HEK293 (cell line): Measurements from ENCODE around the gene FRMD4A.

Source experiments
- CTCF ChIA-PET: fragments of 350-600 bp; formaldehyde crosslinking; extraction: SDS; loops from one replicate; lab custom pipeline; 2021; ENCODE audit warnings: antibody characterized with exemption; lab: Yijun Ruan, JAX
- POLR2A ChIA-PET: fragments of 300-600 bp; formaldehyde crosslinking; extraction: SDS; loops from one replicate; lab custom pipeline; 2020; ENCODE audit warnings: antibody characterized with exemption, inconsistent platforms; lab: Yijun Ruan, JAX
- H3K27ac ChIP-seq: fragments of 200-500 bp; sonication (Bioruptor generic); 2 replicates; pipeline ENCODE4 v1.5.1; 2014; ENCODE audit warnings: low read depth, low read length, control low read depth, inconsistent platforms; ENCODE audit errors: extremely low read depth
- H3K36me3 ChIP-seq, 2 experiments: fragments of 200-500 bp in 1 of 2; sonication (Bioruptor generic) in 1 of 2; 1 replicate in 1 of 2; 2 replicates in 1 of 2; pipeline ENCODE4 v1.5.1; 2014 to 2017; ENCODE audit warnings: inconsistent platforms in 2 of 2, low read length in 2 of 2; ENCODE audit not compliant: control insufficient read depth in 2 of 2, insufficient read depth in 1 of 2
- H3K4me1 ChIP-seq: fragments of 200-500 bp; sonication (Bioruptor generic); 2 replicates; pipeline ENCODE4 v1.5.1; 2014; ENCODE audit warnings: mild to moderate bottlenecking, low read length, inconsistent platforms; ENCODE audit not compliant: control insufficient read depth, insufficient read depth
- H3K4me3 ChIP-seq: 2 replicates; pipeline ENCODE4 v1.5.1; 2011; ENCODE audit warnings: low read depth, mild to moderate bottlenecking, control low read depth, low read length, moderate library complexity
- H3K9me3 ChIP-seq: fragments of 200-500 bp; sonication (Bioruptor generic); 2 replicates; pipeline ENCODE4 v1.5.1; 2014; ENCODE audit warnings: low read depth, low read length, inconsistent platforms; ENCODE audit not compliant: control insufficient read depth, insufficient read depth
- BCL11A ChIP-seq: fragments of 450-650 bp; formaldehyde crosslinking; IDR thresholded peaks from 2 replicates; pipeline ENCODE4 v1.5.1; 2016; ENCODE audit warnings: low read depth, missing biosample characterization, missing genetic modification characterization
- BCL11B ChIP-seq: fragments of 450-650 bp; formaldehyde crosslinking; IDR thresholded peaks from 2 replicates; pipeline ENCODE4 v1.5.1; 2016; ENCODE audit warnings: low read depth, missing biosample characterization, missing genetic modification characterization
- OVOL3 ChIP-seq: fragments of 450-650 bp; formaldehyde crosslinking; IDR thresholded peaks from 2 replicates; pipeline ENCODE4 v1.5.1; 2016; ENCODE audit warnings: missing biosample characterization, missing genetic modification characterization
- PRDM1 ChIP-seq: fragments of 450-650 bp; formaldehyde crosslinking; IDR thresholded peaks from 2 replicates; pipeline ENCODE4; 2016; ENCODE audit warnings: missing biosample characterization, missing genetic modification characterization
- SP2 ChIP-seq: fragments of 450-650 bp; formaldehyde crosslinking; IDR thresholded peaks from 2 replicates; pipeline ENCODE4 v1.5.1; 2016; ENCODE audit warnings: missing biosample characterization, missing genetic modification characterization
- ZBTB17 ChIP-seq: fragments of 450-650 bp; formaldehyde crosslinking; IDR thresholded peaks from 2 replicates; pipeline ENCODE4 v1.5.1; 2016; ENCODE audit warnings: missing biosample characterization, missing genetic modification characterization
- ZBTB20 ChIP-seq: fragments of 450-650 bp; formaldehyde crosslinking; IDR thresholded peaks from 2 replicates; pipeline ENCODE4 v1.5.1; 2016; ENCODE audit warnings: missing biosample characterization, missing genetic modification characterization
- ZBTB48 ChIP-seq: fragments of 450-650 bp; formaldehyde crosslinking; IDR thresholded peaks from 2 replicates; pipeline ENCODE4 v1.5.1; 2016; ENCODE audit warnings: missing biosample characterization, missing genetic modification characterization
- ZBTB8A ChIP-seq: fragments of 450-650 bp; formaldehyde crosslinking; IDR thresholded peaks from 2 replicates; pipeline ENCODE4 v1.5.1; 2016; ENCODE audit warnings: missing biosample characterization, missing genetic modification characterization
- ZEB2 ChIP-seq: fragments of 450-650 bp; formaldehyde crosslinking; IDR thresholded peaks from 2 replicates; pipeline ENCODE4 v1.5.1; 2016; ENCODE audit warnings: missing biosample characterization, missing genetic modification characterization
- ZFP69B ChIP-seq: fragments of 450-650 bp; formaldehyde crosslinking; IDR thresholded peaks from 2 replicates; pipeline ENCODE4 v1.5.1; 2016; ENCODE audit warnings: missing biosample characterization, missing genetic modification characterization
- ZNF121 ChIP-seq: fragments of 450-650 bp; formaldehyde crosslinking; IDR thresholded peaks from 2 replicates; pipeline ENCODE4 v1.5.1; 2016; ENCODE audit warnings: missing biosample characterization, missing genetic modification characterization
- ZNF132 ChIP-seq: fragments of 450-650 bp; formaldehyde crosslinking; IDR thresholded peaks from 2 replicates; pipeline ENCODE4 v1.5.1; 2017; ENCODE audit warnings: missing biosample characterization, missing genetic modification characterization, borderline replicate concordance
- ZNF138 ChIP-seq: fragments of 450-650 bp; formaldehyde crosslinking; IDR thresholded peaks from 2 replicates; pipeline ENCODE4 v1.5.1; 2016; ENCODE audit warnings: missing biosample characterization, missing genetic modification characterization, borderline replicate concordance
- ZNF148 ChIP-seq: fragments of 450-650 bp; formaldehyde crosslinking; IDR thresholded peaks from 2 replicates; pipeline ENCODE4 v1.5.0; 2017; ENCODE audit warnings: missing biosample characterization, missing genetic modification characterization, borderline replicate concordance
- ZNF223 ChIP-seq: fragments of 450-650 bp; formaldehyde crosslinking; IDR thresholded peaks from 2 replicates; pipeline ENCODE4 v1.5.1; 2016; ENCODE audit warnings: missing biosample characterization, missing genetic modification characterization
- ZNF311 ChIP-seq: fragments of 450-650 bp; formaldehyde crosslinking; IDR thresholded peaks from 2 replicates; pipeline ENCODE4 v1.5.1; 2017; ENCODE audit warnings: missing biosample characterization, missing genetic modification characterization, borderline replicate concordance
- ZNF354C ChIP-seq: fragments of 450-650 bp; formaldehyde crosslinking; IDR thresholded peaks from 2 replicates; pipeline ENCODE4 v1.5.1; 2016; ENCODE audit warnings: missing biosample characterization, missing genetic modification characterization, low read depth, borderline replicate concordance
- ZNF423 ChIP-seq: fragments of 450-650 bp; formaldehyde crosslinking; IDR thresholded peaks from 2 replicates; pipeline ENCODE4 v1.5.1; 2016; ENCODE audit warnings: missing biosample characterization, missing genetic modification characterization
- ZNF426 ChIP-seq: fragments of 450-650 bp; formaldehyde crosslinking; IDR thresholded peaks from 2 replicates; pipeline ENCODE4 v1.5.1; 2017; ENCODE audit warnings: missing biosample characterization, missing genetic modification characterization, mild to moderate bottlenecking, inconsistent platforms, moderate library complexity
- ZNF48 ChIP-seq: fragments of 450-650 bp; formaldehyde crosslinking; IDR thresholded peaks from 2 replicates; pipeline ENCODE4 v1.5.1; 2016; ENCODE audit warnings: missing biosample characterization, missing genetic modification characterization
- ZNF510 ChIP-seq: fragments of 450-650 bp; formaldehyde crosslinking; IDR thresholded peaks from 2 replicates; pipeline ENCODE4 v1.5.1; 2018; ENCODE audit warnings: mild to moderate bottlenecking, missing genetic modification characterization, missing biosample characterization; ENCODE audit not compliant: insufficient replicate concordance
- ZNF549 ChIP-seq: fragments of 450-650 bp; IDR thresholded peaks from 2 replicates; pipeline ENCODE4 v1.5.1; 2018; ENCODE audit warnings: missing biosample characterization, missing genetic modification characterization, mild to moderate bottlenecking, inconsistent platforms, moderate library complexity
- ZNF571 ChIP-seq: fragments of 450-650 bp; formaldehyde crosslinking; IDR thresholded peaks from 2 replicates; pipeline ENCODE4 v1.5.0; 2017; ENCODE audit warnings: missing biosample characterization, missing genetic modification characterization
- ZNF629 ChIP-seq: fragments of 450-650 bp; formaldehyde crosslinking; IDR thresholded peaks from 2 replicates; pipeline ENCODE4 v1.5.1; 2017; ENCODE audit warnings: missing biosample characterization, missing genetic modification characterization
- ZNF670 ChIP-seq: fragments of 450-650 bp; formaldehyde crosslinking; IDR thresholded peaks from 2 replicates; pipeline ENCODE4 v1.5.1; 2016; ENCODE audit warnings: missing biosample characterization, missing genetic modification characterization, low read depth
- ZNF777 ChIP-seq: fragments of 450-650 bp; formaldehyde crosslinking; IDR thresholded peaks from 2 replicates; pipeline ENCODE4 v1.5.1; 2017; ENCODE audit warnings: missing biosample characterization, missing genetic modification characterization, borderline replicate concordance
- ZNF830 ChIP-seq: fragments of 450-650 bp; IDR thresholded peaks from 2 replicates; pipeline ENCODE4 v1.5.0; 2018; ENCODE audit warnings: missing biosample characterization, missing genetic modification characterization, low read depth, mild to moderate bottlenecking, moderate library complexity
- ZSCAN5A ChIP-seq: fragments of 450-650 bp; formaldehyde crosslinking; IDR thresholded peaks from 2 replicates; pipeline ENCODE4 v1.5.1; 2016; ENCODE audit warnings: missing biosample characterization, missing genetic modification characterization
- TF ChIP-seq, protein P1 (sequence below): fragments of 450-650 bp; formaldehyde crosslinking; IDR thresholded peaks from 2 replicates; pipeline ENCODE4; 2016; ENCODE audit warnings: missing biosample characterization, missing genetic modification characterization
- TF ChIP-seq, protein P2 (sequence below): fragments of 450-650 bp; formaldehyde crosslinking; IDR thresholded peaks from 2 replicates; pipeline ENCODE4 v1.5.1; 2016; ENCODE audit warnings: missing biosample characterization, missing genetic modification characterization

The FRMD4A gene

DNA sequence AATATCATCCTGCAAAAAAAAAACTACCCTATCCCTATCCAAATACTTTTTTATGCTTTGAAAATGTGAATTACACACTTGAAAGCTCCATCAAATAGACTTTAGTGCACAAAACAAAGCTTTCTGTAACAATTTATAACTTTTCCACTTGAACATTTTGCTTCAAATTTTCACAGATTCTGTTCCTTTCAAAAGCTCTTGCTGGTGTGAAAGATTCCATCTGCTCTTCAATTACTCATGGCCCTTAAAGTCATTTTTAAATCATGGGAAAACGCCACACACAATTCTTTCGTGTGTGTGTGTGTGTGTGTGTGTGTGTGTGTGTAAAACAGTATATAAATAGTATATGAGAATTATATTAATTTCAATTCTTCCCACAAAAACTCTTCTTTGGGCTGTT, 576.4 kb downstream of the FRMD4A start:
- Histone ChIP-seq H3K4me3 (no peak overlapping the region), H3K27ac (no peak overlapping the region), H3K36me3 (no peaks in the 10 kb centered on the region), H3K9me3 (no peaks in the 10 kb centered on the region), H3K4me1 (0 out of 2 replicates have a peak, but pooled peaks cover 15% of the 10 kb centered on the region)
- POLR2A ChIA-PET: interaction anchor here (0.6 kb wide), 1 partner anchor 40 kb away, joined by 3 read pairs; no protein-coding TSS in a partner anchor
- TF ChIP-seq BCL11A (tag by site-specific recombination) (no peak), SP2 (tag by site-specific recombination) (no peak), ZNF777 (tag by site-specific recombination) (no peak), ZNF830 (tag by site-specific recombination) (no peak), ZNF423 (tag by site-specific recombination) (no peak), PRDM1 (tag by site-specific recombination) (no peak), ZNF148 (tag by site-specific recombination) (no peak), ZSCAN5A (no peak), ZNF571 (tag by site-specific recombination) (no peak), ZNF670 (tag by site-specific recombination) (no peak), ZNF510 (tag by site-specific recombination) (no peak), ZNF223 (tag by site-specific recombination) (no peak), BCL11B (tag by site-specific recombination) (no peak), ZNF549 (tag by site-specific recombination) (no peak), ZBTB48 (tag by site-specific recombination) (no peak)
- TF ChIP-seq, protein P1, sequence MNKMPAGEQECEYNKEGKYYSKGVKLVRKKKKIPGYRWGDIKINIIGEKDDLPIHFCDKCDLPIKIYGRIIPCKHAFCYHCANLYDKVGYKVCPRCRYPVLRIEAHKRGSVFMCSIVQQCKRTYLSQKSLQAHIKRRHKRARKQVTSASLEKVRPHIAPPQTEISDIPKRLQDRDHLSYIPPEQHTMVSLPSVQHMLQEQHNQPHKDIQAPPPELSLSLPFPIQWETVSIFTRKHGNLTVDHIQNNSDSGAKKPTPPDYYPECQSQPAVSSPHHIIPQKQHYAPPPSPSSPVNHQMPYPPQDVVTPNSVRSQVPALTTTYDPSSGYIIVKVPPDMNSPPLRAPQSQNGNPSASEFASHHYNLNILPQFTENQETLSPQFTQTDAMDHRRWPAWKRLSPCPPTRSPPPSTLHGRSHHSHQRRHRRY (tag by site-specific recombination): no peak
- TF ChIP-seq, protein P2, sequence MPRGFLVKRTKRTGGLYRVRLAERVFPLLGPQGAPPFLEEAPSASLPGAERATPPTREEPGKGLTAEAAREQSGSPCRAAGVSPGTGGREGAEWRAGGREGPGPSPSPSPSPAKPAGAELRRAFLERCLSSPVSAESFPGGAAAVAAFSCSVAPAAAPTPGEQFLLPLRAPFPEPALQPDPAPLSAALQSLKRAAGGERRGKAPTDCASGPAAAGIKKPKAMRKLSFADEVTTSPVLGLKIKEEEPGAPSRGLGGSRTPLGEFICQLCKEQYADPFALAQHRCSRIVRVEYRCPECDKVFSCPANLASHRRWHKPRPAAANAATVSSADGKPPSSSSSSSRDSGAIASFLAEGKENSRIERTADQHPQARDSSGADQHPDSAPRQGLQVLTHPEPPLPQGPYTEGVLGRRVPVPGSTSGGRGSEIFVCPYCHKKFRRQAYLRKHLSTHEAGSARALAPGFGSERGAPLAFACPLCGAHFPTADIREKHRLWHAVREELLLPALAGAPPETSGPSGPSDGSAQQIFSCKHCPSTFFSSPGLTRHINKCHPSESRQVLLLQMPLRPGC (tag by site-specific recombination): no peak
- CTCF ChIA-PET: interaction anchor here (0.7 to 1.0 kb wide), 2 partner anchors 18 to 140 kb away, joined by 3 to 4 read pairs; no protein-coding TSS in a partner anchor

DNA sequence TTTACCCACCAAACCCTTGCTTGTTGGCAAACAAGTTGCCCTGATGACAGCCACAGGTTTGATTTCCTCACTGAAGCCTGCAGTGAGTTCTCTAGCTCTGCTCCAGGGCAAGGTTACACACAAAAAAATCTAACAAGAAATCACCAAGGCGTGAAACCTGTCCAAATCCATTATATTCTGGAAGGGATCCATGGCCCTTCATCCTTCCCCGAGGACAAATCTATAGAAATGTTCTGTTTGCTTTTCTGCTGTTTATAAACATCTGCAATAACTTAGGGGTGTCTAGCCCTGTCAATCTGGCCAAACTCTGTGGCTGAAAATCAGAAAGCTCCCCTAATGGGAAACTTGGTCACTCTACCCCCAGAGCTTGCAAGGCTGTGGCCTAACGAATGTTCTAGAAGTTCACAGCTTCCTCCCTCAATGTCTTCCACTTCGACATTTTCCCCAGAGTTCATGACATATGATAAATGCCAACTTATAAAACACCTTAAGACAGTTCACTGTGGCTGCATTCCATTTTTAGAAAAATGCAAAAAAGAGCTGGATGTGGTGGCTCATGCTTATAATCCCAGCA, 579.4 kb downstream of the FRMD4A start:
- H3K4me3 ChIP-seq: no peak overlapping the region
- no peaks in the 10 kb centered on the region for H3K9me3 ChIP-seq
- no peaks in the 10 kb centered on the region for H3K36me3 ChIP-seq
- CTCF ChIA-PET: interaction anchor here (0.6 to 1.2 kb wide), 2 partner anchors 18 to 111 kb away, joined by 3 to 4 read pairs; no protein-coding TSS in a partner anchor
- H3K27ac ChIP-seq: no peak overlapping the region
- 0 out of 2 replicates have a peak, but pooled peaks cover 4% of the 10 kb centered on the region for H3K4me1 ChIP-seq
- POLR2A ChIA-PET: no interaction called here
- TF ChIP-seq ZFP69B (tag by site-specific recombination) (no peak), OVOL3 (tag by site-specific recombination) (no peak), ZNF48 (no peak), ZNF121 (tag by site-specific recombination) (no peak), ZBTB8A (no peak), ZEB2 (tag by site-specific recombination) (no peak), ZNF311 (tag by site-specific recombination) (no peak), ZBTB17 (no peak), ZNF354C (tag by site-specific recombination) (no peak), ZBTB20 (tag by site-specific recombination) (no peak), ZNF138 (tag by site-specific recombination) (no peak), ZNF629 (tag by site-specific recombination) (no peak), ZNF426 (tag by site-specific recombination) (no peak), ZNF132 (tag by site-specific recombination) (no peak)
